NCI-H2107 treated with DMSO at 0.1 percent for 48 hours (cell line): Measurements from ENCODE around the gene ABCD3.
"Not testable (repeated sequence)": the region's sequence is repeated elsewhere in the genome, so short reads cannot be mapped to it uniquely, and the experiment has no call there.

Experiments
- DNase-seq: peaks from one replicate; lab custom pipeline; 2025; ENCODE audit not compliant: unreplicated experiment; lab: John Stamatoyannopoulos, UW

Gene ABCD3

DNA sequence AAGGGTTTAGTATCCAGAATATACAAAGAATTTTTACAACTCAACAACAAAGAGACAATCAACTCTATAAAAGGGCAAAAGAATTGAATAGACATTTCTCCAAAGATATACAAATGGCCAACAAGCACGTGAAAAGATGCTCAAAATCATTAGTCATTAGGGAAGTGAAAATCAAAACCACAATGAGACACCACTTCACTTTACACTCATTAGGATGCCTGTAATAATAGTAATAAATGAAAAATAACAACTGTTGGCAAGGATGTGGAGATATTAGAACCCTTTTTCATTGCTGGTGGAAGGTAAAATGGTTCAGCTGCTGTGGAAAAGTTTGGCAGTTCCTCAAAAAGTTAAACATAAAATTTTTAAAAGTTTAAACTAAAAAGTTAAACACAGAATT lies 7.0 kb upstream of the ABCD3 start:
- no peak for DNase-seq

DNA sequence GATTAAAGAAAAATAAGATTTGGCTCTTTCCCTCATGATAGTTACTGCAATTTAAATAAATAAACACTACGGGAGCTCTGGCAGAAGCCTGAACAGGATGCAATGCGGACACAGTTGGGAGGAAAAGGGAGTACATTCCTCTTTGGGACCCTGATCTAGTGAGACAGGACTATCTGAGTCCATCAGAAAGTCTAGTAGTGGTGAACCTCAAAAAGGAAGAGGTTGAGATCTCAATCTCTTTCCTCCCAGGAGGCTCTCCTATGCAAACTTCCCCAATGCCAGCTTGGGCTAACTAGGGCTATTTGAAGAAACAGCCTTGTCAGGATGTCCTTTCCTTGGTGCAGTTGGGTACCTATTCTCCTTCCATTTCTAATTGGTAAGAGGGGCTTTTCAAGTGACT lies 4.9 kb upstream of the ABCD3 start:
- no peak for DNase-seq

DNA sequence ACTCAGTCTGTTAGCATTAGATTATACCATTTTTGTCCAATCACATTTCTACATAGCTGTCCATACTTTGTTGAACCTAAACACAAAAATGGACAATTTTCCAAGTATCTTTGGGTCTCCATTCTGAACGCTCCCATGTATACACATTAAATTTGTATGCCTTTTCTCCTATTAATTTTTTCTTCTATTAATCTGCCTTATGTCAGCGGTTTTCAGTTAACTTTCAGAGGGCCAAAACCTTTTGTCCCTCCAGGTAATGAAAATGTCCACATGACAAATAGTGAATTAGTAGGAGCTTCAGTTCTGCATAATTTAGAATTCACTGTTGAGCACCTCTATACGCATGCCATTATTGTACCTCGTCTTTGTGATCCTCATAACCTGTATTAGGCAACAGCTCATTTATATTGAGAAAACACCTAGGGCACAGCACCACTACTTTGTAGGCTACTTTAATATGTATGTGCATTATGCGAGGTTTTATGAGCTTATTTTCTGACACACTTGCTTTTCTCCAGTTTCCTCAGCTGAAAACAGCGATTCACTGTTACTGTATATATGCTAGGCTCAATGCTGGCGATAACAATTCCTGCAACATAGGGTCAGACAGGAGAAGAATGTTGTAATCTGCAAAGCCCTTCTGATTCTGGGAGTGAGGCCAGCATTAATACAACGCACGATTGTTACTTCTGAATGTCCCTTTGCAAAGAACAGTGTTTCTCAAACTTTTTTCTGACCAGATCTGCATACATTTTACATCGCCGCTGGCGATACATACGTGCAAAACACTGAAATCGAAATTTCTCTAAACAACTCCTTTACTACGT lies 1.1 kb upstream of the ABCD3 start:
- peak; percentile 29 for DNase-seq

DNA sequence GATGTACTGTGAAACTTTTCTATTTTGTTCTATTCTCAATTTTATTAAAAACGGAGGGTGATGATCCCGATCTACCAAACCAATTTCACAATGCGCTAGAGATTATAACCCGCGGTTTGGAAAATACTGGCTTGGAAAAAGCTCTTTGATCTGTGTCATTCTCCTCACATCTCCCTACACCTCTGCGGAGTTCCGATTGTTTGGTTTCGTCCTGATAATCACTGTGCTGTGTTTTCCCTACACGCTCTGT lies 536 bp upstream of the ABCD3 start:
- no peak for DNase-seq

DNA sequence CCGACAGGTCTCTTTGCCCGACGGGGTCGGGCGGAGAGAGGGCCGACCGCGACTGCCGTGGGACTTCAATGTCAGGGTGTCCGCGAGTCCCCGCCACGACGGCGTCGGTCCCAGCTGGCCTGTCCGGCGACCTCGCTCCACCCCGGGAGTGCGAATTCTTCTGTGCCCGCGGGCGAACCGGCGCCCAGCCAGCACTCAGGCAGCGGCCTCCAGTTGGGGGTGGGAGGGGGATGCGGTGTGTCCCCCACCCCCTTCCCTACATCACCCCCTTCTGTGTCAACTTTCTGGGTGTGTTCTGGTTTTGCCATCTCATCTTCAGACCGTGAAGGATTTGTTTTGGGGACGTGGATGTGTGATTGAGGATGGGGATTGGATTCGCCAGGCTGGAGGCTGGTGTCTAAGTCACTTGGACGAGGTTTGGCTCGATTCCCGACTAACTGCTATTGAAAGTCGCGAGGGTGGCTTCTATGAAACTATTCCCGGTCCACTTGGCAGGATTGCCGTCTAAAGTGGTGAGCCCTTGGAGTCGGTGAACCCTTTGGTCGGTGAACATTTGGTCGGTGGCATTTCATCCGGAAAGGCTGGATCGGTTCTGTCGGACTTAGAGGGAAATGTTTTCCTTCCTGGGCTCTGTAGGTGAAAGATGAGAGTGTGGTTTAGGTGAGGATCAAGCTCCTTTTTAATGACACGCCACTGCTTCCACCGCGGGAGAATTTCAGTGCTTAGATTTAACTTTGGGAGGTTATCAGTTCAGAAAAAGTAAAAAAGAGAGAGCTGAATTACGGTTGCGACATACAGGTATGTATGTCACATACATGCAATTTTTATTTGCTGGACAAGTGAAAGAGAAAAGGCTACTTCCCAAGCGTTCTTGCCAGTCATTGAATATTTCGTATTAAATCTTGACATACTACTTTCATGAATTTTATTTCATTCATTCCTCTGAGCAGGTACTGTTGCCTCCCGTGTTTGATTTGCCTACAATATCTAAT lies 771 bp downstream of the ABCD3 start:
- peak; percentile 54 for DNase-seq

DNA sequence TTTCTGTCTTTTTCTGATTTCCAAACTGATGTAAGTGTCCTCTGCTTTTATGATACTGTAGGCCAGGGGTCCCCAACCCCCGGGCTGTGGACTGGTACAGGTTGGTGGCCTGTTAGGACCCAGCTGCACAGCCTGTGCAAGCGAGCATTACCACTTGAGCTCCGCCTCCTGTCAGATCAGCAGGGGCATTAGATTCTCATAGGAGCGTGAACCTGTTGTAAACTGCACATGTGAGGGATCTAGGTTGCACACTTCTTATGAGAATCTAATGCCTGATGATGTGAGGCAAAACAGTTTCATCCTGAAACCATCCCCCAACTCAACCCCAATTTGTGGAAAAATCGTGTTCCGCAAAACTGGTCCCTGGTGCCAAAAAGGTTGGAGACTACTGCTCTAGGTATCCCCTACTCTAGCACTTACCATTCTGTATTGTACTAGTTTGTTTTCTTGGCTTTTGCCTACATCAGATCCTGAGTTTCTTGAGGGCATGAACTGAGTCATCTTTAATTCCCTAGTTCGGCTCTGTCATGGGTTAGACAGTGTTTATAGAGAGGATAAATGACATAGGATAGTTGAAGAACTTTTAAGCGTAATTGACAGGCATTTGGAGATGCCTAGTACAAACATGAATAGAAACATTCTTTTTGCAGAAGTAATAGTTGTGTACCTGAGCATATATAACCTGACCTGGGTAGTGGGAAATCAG lies 4.1 kb downstream of the ABCD3 start:
- DNase-seq: no peak

DNA sequence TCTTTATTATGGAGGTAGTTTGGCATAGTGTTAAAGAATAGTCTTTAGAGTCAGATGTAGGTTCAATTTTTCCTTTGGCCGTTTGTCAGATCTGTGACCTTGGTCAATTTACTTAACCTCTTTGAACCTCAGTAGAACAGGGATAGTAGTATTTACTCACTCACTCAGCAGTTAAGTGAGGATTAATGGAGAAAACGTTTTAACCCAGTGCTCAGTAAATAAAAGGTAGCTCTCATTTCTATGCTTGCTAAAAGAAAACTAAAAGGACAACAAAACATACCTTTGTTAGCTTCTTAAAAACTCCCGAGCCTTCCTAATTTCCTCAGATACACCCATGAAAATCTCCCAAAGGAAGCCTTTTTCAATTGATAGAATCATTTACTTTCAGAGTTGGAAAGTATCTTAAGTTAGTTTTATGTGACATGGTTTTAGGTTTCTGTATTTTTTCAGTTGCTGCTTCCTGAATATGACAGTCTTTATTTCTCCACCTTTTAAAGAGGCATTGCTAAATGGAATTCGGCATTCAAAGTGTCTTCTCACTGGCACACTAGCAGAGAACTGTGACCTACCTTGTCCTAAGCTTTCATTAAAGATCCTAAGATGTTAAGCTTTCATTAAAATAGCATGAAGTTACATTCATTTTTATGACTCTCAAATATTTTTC lies 7.8 kb downstream of the ABCD3 start:
- DNase-seq: no peak

DNA sequence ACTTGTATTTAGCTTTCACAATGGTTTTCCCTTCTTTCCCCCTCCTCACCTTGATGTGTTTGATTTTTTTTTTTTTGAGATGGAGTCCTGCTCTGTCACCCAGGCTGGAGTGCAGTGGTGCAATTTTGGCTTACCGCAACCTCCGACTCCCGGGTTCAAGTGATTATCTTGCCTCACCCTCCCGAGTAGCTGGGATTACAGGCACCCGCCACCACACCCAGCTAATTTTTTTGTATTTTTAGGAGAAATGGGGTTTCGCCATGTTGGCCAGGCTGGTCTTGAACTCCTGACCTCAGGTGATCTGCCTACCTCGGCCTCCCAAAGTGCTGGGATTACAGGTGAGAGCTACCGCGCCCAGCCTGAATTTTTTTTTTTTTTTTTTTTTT lies 8.3 kb downstream of the ABCD3 start:
- not testable (repeated sequence) for DNase-seq

DNA sequence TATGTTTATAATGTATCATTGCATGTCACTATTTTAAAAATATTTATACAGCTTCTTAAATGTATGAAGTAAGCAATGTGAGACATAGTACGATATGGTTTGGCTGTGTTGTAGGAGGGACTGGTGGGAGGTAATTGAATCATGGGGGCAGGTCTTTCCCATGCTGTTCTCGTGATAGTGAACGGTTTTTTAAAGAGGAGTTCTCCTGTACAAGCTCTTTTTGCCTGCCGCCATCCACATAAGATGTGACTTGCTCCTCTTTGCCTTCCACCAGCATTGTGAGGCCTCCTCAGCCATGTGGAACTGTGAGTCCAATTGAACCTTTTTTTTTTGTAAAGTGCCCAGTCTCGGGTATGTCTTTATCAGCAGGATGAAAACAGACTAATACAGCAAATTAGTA lies 10.3 kb downstream of the ABCD3 start:
- DNase-seq: no peak

DNA sequence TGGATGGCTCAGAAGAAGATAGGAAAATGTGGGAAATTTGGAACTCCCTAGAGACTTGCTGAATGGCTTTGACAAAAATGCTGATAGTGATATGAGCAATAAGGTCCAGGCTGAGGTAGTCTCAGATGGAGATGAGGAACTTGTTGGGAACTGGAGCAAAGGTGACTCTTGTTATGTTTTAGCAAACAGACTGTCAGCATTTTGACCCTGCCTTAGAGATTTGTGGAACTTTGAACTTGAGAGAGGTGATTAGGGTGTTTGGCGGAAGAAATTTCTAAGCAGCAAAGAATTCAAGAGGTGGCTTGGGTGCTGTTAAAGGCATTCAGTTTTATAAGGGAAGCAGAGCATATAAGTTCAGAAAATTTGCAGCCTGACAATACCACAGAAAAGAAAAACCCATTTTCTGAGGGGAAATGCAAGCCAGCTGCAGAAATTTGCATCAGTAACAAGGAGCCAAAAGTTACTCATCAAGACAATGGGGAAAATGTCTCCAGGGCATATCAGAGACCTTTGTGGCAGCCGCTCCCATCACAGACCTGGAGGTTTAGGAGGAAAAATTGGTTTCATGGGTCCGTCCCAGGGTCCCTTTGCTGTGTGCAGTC lies 10.8 kb downstream of the ABCD3 start:
- not testable (repeated sequence) for DNase-seq

DNA sequence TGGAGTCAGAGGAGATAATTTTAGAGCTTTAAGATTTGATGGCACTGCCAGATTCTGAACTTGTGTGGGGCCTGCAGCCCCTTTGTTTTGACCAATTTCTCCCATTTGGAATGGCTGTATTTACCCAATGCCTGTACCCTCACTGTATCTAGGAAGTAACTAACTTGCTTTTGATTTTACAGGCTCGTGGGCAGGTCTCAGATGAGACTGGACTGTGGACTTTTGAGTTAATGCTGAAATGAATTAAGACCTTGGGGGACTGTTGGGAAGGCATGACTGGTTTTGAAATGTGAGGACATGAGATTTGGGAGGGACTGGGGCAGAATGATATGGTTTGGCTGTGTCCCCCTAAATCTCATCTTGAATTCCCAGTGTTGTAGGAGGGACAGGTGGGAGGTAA lies 11.9 kb downstream of the ABCD3 start:
- DNase-seq: not testable (repeated sequence)

DNA sequence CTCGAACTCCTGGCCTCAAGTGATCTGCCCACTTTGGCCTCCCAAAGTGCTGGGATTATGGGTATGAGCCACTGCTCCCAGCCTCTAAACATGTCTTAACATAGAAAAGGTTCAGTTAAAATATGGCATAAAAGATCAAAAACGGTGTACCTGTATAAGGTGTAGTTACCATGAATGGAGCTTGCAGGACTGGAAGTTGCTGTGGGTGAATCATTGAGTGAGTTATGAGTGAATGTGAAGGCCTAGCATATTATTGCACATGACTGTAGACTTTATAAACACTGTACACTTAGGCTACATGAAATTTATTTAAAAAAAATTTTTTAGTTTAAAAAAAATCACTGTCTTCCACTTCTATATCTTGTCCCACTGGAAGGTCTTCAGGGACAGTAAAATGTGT lies 15.7 kb downstream of the ABCD3 start:
- no peak for DNase-seq

DNA sequence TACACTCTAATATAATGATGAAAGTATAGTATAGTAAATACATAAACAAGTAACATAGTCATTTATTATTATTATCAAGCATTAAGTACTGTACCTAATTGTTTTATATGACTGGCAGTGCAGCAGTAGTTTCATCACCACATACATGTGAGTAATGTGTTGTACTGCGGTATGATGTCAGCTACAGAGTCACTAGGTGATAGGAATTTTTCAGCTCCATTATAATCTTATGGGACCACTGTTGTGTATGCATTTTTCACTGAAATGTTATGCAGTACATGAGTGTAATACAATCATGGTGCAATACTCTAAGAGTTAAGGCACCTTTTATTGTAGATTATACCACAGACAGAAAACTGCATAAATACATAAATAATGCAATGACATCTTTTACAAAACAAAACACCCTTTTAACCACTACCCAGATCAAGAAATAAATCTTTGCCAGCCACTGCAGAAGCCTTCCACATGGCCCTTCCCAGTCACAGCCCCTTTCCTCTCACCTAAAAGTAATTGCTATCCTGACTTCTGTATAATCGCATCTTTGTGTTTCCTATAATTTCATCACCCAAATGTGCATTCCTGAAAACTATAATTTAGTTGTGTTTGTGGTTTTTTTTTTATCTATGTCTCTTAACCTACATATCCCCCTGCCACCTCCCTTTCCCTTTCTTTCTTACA lies 16.3 kb downstream of the ABCD3 start:
- no peak for DNase-seq

DNA sequence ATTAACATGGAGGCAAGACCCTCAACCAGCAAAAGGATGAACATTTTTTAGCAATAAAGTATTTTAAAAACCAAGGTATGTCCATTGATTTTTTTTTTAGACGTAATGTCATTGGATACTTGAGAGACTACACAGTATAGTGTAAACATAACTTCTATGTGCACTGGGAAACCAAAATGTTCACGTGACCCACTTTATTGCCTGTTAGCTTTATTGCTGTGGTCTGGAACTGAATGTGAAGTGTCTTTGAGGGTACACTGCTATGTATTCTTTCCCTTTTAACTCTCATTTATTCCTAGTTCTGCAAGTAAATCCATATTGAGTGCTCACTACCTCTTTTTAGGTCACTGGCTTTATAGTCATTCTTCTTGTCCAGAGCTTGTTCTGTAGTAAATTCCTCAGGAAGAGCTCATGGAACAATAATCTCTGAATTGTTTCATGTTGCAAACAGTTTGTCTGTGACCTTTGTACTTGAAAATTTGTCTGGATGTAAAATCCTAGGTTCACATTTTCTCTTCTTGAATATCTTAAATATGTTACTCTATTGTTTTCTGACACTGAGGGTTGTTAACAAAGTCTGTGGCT lies 20.6 kb downstream of the ABCD3 start:
- peak; percentile 97 for DNase-seq

DNA sequence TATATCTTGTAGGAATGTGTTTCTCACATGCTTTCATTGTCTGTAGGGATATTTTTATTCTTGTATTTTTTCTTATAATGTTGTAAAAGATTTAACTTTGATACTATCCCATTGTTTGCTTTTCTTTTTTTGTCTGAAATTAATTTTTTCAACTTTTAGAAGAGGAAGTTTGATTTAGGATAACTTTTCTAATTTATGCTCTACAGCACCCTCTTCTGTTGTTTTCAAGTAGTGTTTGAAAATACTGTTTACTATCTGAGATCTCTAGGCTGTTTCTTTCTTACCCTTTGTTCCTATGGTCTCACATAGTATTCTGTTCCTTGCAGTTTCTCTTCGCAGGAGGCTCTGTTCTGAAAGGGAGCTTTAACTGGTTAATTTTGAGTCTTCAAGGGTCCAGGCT lies 21.9 kb downstream of the ABCD3 start:
- DNase-seq: no peak

DNA sequence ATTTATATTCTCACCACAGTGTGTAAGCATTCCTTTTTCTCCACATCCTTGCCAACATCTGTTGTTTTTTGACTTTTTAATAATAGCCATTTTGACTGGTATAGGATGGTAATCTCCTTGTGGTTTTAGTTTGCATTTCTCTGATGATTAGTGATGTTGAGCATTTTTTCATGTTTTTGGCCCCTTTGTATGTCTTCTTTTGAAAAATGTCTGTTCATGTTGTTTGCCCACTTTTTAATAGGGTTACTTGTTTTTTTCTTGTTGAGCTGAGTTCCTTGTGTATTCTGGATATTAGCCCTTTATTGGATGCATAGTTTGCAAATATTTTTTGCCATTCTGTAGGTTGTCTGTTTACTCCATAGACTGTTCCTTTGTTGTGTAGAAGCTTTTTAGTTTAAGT lies 24.9 kb downstream of the ABCD3 start:
- DNase-seq: not testable (repeated sequence)

DNA sequence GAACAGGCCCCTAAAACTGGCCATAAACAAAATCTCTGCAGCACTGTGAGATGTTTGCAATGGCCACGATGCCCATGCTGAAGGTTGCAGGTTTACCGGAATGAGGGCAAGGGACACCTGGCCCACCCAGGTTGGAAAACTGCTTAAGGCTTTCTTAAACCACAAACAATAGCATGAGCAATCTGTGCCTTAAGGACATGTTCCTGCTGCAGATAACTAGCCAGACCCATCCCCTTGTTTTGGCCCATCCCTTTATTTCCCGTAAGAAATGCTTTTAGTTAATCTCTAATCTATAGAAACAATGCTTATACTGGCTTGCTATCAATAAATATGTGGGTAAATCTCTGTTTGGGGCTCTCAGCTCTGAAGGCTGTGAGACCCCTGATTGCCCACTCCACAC lies 26.6 kb downstream of the ABCD3 start:
- not testable (repeated sequence) for DNase-seq

DNA sequence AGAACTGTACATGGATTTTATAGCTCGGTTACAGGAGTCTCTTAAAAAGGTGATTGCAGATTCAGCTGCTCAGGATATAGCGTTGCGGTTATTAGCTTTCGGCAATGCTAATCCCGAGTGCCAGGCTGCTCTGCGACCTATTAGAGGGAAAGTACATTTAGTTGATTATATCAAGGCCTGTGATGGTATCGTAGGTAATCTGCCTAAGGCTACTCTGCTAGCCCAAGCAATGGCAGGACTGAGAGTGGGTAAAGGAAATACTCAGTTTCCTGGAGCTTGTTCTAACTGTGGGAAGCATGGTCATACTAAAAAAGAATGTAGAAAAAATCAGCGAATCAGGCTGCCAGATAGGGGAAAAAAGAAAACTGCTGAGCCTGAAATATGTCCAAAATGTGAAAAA lies 27.5 kb downstream of the ABCD3 start:
- DNase-seq: not testable (repeated sequence)

DNA sequence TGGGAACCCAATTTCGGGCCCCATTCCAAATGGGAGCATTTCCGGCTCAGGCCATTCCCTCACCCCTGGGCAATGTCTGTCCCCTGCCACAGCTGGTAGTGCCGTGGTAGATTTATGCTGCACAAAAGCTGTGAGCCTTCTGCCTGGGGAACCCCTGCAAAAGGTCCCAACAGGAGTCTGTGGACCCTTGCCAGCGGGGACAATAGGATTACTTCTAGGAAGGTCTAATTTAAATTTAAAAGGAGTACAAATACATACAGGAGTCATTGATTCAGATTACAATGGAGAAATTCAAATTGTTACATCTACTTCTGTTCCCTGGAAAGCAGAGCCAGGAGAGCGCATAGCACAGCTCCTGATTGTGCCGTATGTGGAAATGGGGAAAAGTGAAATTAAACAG lies 28.0 kb downstream of the ABCD3 start:
- not testable (repeated sequence) for DNase-seq

DNA sequence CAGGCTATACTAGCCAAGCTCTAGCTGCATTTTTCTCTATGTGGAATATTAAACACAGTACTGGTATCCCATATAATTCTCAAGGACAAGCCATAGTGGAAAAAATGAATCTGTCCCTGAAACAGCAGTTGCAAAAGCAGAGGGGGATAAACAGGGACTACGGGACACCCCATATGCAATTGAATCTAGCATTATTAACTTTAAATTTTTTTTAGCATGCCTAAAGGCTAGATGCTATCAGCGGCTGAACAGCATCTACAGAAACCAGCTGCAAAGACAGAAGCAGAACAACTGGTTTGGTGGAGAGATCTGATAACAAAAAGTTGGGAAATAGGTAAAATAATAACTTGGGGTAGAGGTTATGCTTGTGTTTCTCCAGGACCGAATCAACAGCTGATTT lies 30.6 kb downstream of the ABCD3 start:
- DNase-seq: not testable (repeated sequence)
